Subcutaneous adipose tissue (tissue), 4 donors: Measurements from ENCODE around the gene TAT. TPM values are rescaled to one million over a fixed set of nuclear protein-coding genes. Genes with fewer than 3 reads are reported as not detected.

Experiments used
- CTCF ChIP-seq: fragments of 450-650 bp; IDR thresholded peaks from one replicate; pipeline ENCODE4 v1.5.1; 2016; ENCODE audit warnings: low read depth, mild to moderate bottlenecking, control low read depth, antibody characterized with exemption, moderate library complexity
- total RNA-seq, 4 donors: library from RNA; depleted of rRNA; stranded (reverse); fragments of >200 nt; gene quantifications; one replicate each; pipeline ENCODE4 v1.1.0, GENCODE V29; 2016

The TAT gene
- total RNA-seq, 4 donors from 2014 or later = 0.17 to 1.5 (median 0.75) TPM; not detected in 1

- no peak for TF ChIP-seq CTCF
Observed at GRCh38 chr16:71610936-71611871, 34.3 kb upstream of the TAT start.

DNA sequence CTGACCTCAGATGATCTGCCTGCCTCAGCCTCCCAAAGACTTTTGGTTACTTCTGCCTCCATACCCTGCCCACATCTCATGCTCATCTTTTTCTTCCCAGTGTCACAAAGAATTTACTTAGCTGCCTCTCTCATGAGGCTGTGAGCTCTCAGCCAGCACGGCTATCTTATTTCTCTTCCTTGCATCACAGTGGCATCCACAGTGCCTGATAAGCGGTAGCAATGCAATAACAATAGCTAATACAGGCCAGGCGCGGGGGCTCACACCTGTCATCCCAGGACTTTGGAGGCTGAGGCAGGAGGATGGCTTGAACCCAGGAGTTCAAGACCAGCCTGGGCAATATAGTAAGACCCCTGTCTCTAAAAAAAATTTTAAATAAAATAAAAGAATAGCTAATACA, 33.6 kb upstream of the TAT start:
- no peak for TF ChIP-seq CTCF

GRCh38 chr16:71609066-71609465, 32.2 kb upstream of the TAT start:
- no peak for TF ChIP-seq CTCF

DNA sequence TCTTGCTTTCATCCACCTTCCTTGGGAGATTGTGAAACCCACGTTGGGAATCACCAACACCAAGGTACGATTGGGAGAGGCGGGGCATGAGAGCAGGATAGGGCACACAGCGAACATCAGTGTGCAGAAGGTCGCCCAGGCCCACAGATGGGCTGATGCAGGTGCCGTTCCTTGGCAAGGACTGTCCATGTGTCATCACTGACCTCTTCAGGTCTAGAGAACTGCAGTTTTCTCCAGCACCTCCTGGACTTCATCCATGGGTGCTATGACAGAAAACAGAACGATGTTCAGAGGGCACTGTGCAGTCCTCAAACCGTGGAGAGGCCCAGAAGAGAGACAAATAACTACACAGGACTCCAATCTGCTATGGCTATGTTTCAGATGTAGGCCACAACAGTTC, 23.9 kb upstream of the TAT start:
- no peak for TF ChIP-seq CTCF

GRCh38 chr16:71594000-71594646, 17.2 kb upstream of the TAT start:
- no peak for TF ChIP-seq CTCF

GRCh38 chr16:71593048-71593999, 16.4 kb upstream of the TAT start:
- no peak for TF ChIP-seq CTCF
